H1 (cell line): ENCODE results near the gene KIAA0513. TPM values are rescaled to one million over a fixed set of nuclear protein-coding genes. Genes with fewer than 3 reads are reported as not detected.

ENCODE experiments used
- CTCF ChIA-PET: fragments of 300-600 bp; sonication (Branson Sonifier 250); formaldehyde crosslinking; loops from one replicate; lab custom pipeline; 2021; ENCODE audit not compliant: partially characterized antibody; lab: Charles Lee
- POLR2A ChIA-PET: fragments of 300-600 bp; sonication (Branson Sonifier 250); formaldehyde crosslinking; loops from one replicate; lab custom pipeline; 2021; ENCODE audit warnings: inconsistent platforms; ENCODE audit not compliant: partially characterized antibody; lab: Charles Lee
- DNase-seq, 2 experiments: peaks; one replicate each; pipeline versions ENCODE4 v3.0.0 to v3.0.0-alpha.2; 2010 to 2022; ENCODE audit warnings: low spot score in 2 of 2, low read depth in 1 of 2, mixed read lengths in 1 of 2
- FAIRE-seq: peaks from 2 replicates; lab custom pipeline; 2011; peaks lifted over from hg19 to GRCh38; lab: Jason Lieb, UNC
- H2AFZ ChIP-seq: 2 replicates; pipeline ENCODE4 v1.8.1; 2012; ENCODE audit warnings: low read length, inconsistent platforms
- H2AK5ac ChIP-seq: 2 replicates; pipeline ENCODE4 v1.6.1; 2013; ENCODE audit warnings: low read depth, low read length
- H2BK120ac ChIP-seq: replicated peaks from 2 replicates; pipeline ENCODE3; 2013; ENCODE audit warnings: low read depth, low read length, inconsistent platforms
- H2BK12ac ChIP-seq: 2 replicates; pipeline ENCODE4 v1.6.1; 2013; ENCODE audit warnings: low read depth, low read length
- H2BK15ac ChIP-seq: 2 replicates; pipeline ENCODE4 v1.6.1; 2013; ENCODE audit warnings: low read length
- H2BK20ac ChIP-seq: 2 replicates; pipeline ENCODE4 v1.6.1; 2013; ENCODE audit warnings: low read length
- H2BK5ac ChIP-seq: 2 replicates; pipeline ENCODE4 v1.6.1; 2013; ENCODE audit warnings: low read depth, low read length
- H3K14ac ChIP-seq: 2 replicates; pipeline ENCODE4 v1.6.1; 2013; ENCODE audit warnings: inconsistent platforms; ENCODE audit not compliant: insufficient read length
- H3K18ac ChIP-seq: 2 replicates; pipeline ENCODE4 v1.6.1; 2013; ENCODE audit warnings: low read length; ENCODE audit errors: extremely low read depth
- H3K23ac ChIP-seq: 2 replicates; pipeline ENCODE4 v1.6.1; 2013; ENCODE audit warnings: inconsistent platforms; ENCODE audit not compliant: insufficient read length
- H3K23me2 ChIP-seq: 2 replicates; pipeline ENCODE4 v1.6.1; 2013; ENCODE audit warnings: low read depth, low read length
- H3K27ac ChIP-seq: 2 replicates; pipeline ENCODE4 v1.6.1; 2011; ENCODE audit warnings: low read depth, low read length, inconsistent platforms
- H3K27me3 ChIP-seq, 4 experiments: replicated peaks in 1 of 4; 1 replicate in 1 of 4; 2 replicates in 3 of 4; pipeline versions ENCODE4 v1.6.1 to v1.8.1; 2011 to 2013; ENCODE audit warnings: low read length in 3 of 4, mild to moderate bottlenecking in 3 of 4, inconsistent platforms in 2 of 4, mixed read lengths in 2 of 4, moderate library complexity in 1 of 4; ENCODE audit not compliant: control insufficient read depth in 3 of 4, insufficient read depth in 3 of 4; ENCODE audit errors: extremely low read depth in 1 of 4
- H3K36me3 ChIP-seq, 4 experiments: 2 replicates each; pipeline versions ENCODE4 v1.6.1 to v1.8.1; 2011 to 2013; ENCODE audit warnings: mild to moderate bottlenecking in 4 of 4, low read length in 3 of 4, moderate library complexity in 2 of 4, control low read depth in 1 of 4, inconsistent platforms in 1 of 4; ENCODE audit not compliant: insufficient read depth in 4 of 4, control insufficient read depth in 2 of 4
- H3K4ac ChIP-seq: replicated peaks from 2 replicates; pipeline ENCODE3; 2013; ENCODE audit warnings: low read length, low read depth, mixed read lengths, inconsistent platforms; ENCODE audit not compliant: insufficient read length
- H3K4me1 ChIP-seq, 4 experiments: replicated peaks in 1 of 4; 1 replicate in 1 of 4; 2 replicates in 3 of 4; pipeline versions ENCODE4 v1.6.1 to v1.8.1; 2011 to 2013; ENCODE audit warnings: low read length in 3 of 4, inconsistent platforms in 2 of 4, mixed read lengths in 1 of 4; ENCODE audit not compliant: insufficient read depth in 4 of 4, control insufficient read depth in 3 of 4
- H3K4me2 ChIP-seq, 2 experiments: 2 replicates each; pipeline versions ENCODE4 v1.6.1 to v1.8.1; 2011 to 2013; ENCODE audit warnings: low read depth in 2 of 2, low read length in 2 of 2, control low read depth in 1 of 2, inconsistent platforms in 1 of 2, mild to moderate bottlenecking in 1 of 2; ENCODE audit not compliant: insufficient read depth in 1 of 2
- H3K4me3 ChIP-seq, 4 experiments: fragments of 200-600, 300-600 bp in 1 of 4; sonication (generic), shearing (Covaris generic), sonication (Bioruptor Twin) in 1 of 4; 2 replicates each; pipeline versions ENCODE4 v1.5.1 to v1.8.1; 2011 to 2016; ENCODE audit warnings: low read length in 4 of 4, low read depth in 3 of 4, control low read depth in 2 of 4, inconsistent platforms in 2 of 4, mild to moderate bottlenecking in 2 of 4, mixed read lengths in 1 of 4, moderate library complexity in 1 of 4; ENCODE audit not compliant: insufficient read depth in 2 of 4; ENCODE audit errors: extremely low read depth in 1 of 4
- H3K56ac ChIP-seq: replicated peaks from 2 replicates; pipeline ENCODE3; 2013; ENCODE audit warnings: low read depth, mild to moderate bottlenecking, mixed read lengths, low read length, inconsistent platforms; ENCODE audit not compliant: insufficient read length
- H3K79me1 ChIP-seq: 2 replicates; pipeline ENCODE4 v1.6.1; 2013; ENCODE audit warnings: low read depth, low read length, control low read depth
- H3K79me2 ChIP-seq, 2 experiments: 2 replicates each; pipeline versions ENCODE4 v1.6.1 to v1.8.1; 2012 to 2013; ENCODE audit warnings: low read length in 2 of 2, mild to moderate bottlenecking in 2 of 2, inconsistent platforms in 1 of 2; ENCODE audit not compliant: insufficient read depth in 2 of 2, control insufficient read depth in 1 of 2
- H3K9ac ChIP-seq, 4 experiments: replicated peaks in 1 of 4; 1 replicate in 1 of 4; 2 replicates in 3 of 4; pipeline versions ENCODE4 v1.6.1 to v1.8.1; 2011 to 2013; ENCODE audit warnings: low read depth in 3 of 4, low read length in 3 of 4, control low read depth in 2 of 4, mild to moderate bottlenecking in 2 of 4, moderate library complexity in 2 of 4, inconsistent platforms in 1 of 4; ENCODE audit errors: extremely low read depth in 1 of 4
- H3K9me3 ChIP-seq, 2 experiments: 2 replicates each; pipeline versions ENCODE4 v1.6.1 to v1.8.1; 2012 to 2013; ENCODE audit warnings: mild to moderate bottlenecking in 2 of 2, moderate library complexity in 2 of 2, control low read depth in 1 of 2, inconsistent platforms in 1 of 2, low read depth in 1 of 2, low read length in 1 of 2, mixed read lengths in 1 of 2; ENCODE audit not compliant: insufficient read depth in 2 of 2
- H4K20me1 ChIP-seq, 2 experiments: replicated peaks in 1 of 2; 2 replicates each; pipeline versions ENCODE3 to v1.8.1; 2011 to 2013; ENCODE audit warnings: inconsistent platforms in 2 of 2, low read length in 2 of 2, mild to moderate bottlenecking in 1 of 2; ENCODE audit not compliant: insufficient read depth in 2 of 2, control insufficient read depth in 1 of 2
- H4K5ac ChIP-seq: 2 replicates; pipeline ENCODE4 v1.6.1; 2013; ENCODE audit warnings: low read length, low read depth, mixed read lengths, inconsistent platforms; ENCODE audit not compliant: insufficient read length
- H4K8ac ChIP-seq: 2 replicates; pipeline ENCODE4 v1.8.0; 2013; ENCODE audit warnings: mild to moderate bottlenecking, moderate library complexity, low read length, inconsistent platforms; ENCODE audit not compliant: insufficient read depth; ENCODE audit errors: extremely low read depth
- H4K91ac ChIP-seq: replicated peaks from 2 replicates; pipeline ENCODE3; 2013; ENCODE audit warnings: low read length, mixed read lengths, inconsistent platforms; ENCODE audit not compliant: insufficient read length
- ASH2L ChIP-seq: fragments of 200-600, 300-600 bp; sonication (generic); IDR thresholded peaks from one replicate; pipeline ENCODE4 v1.7.1; 2017; ENCODE audit warnings: low read length
- BCL11A ChIP-seq, 2 experiments: IDR thresholded peaks; one replicate each; pipeline ENCODE4 v1.6.1; 2011; ENCODE audit warnings: low read depth in 2 of 2, low read length in 2 of 2, mild to moderate bottlenecking in 2 of 2
- EZH2 ChIP-seq: fragments of 200-600 bp; sonication (generic); IDR thresholded peaks from 2 replicates; pipeline ENCODE4 v1.7.1; 2012; ENCODE audit warnings: low read depth, mild to moderate bottlenecking, moderate library complexity, low read length, inconsistent platforms; ENCODE audit not compliant: severe bottlenecking
- MAFK ChIP-seq: IDR thresholded peaks from 2 replicates; pipeline ENCODE4 v1.6.1; 2012; ENCODE audit warnings: low read depth, mild to moderate bottlenecking, improper control_type of control experiment, low read length
- PHF8 ChIP-seq: fragments of 200-600 bp; sonication (generic); conservative IDR thresholded peaks from 2 replicates; pipeline ENCODE4 v1.7.1; 2012; ENCODE audit warnings: low read depth, mild to moderate bottlenecking, inconsistent platforms, low read length, moderate library complexity
- RAD21 ChIP-seq, 2 experiments: IDR thresholded peaks in 1 of 2; conservative IDR thresholded peaks in 1 of 2; 2 replicates each; pipeline ENCODE4 v1.6.1; 2011; ENCODE audit warnings: low read depth in 2 of 2, low read length in 2 of 2, improper control_type of control experiment in 1 of 2, inconsistent platforms in 1 of 2, mild to moderate bottlenecking in 1 of 2, moderate library complexity in 1 of 2
- SIN3A ChIP-seq, 2 experiments: IDR thresholded peaks in 1 of 2; conservative IDR thresholded peaks in 1 of 2; 2 replicates each; pipeline ENCODE4 v1.6.1; 2011 to 2012; ENCODE audit warnings: low read length in 2 of 2, improper control_type of control experiment in 1 of 2, low read depth in 1 of 2, mild to moderate bottlenecking in 1 of 2
- SP2 ChIP-seq: IDR thresholded peaks from 2 replicates; pipeline ENCODE4 v1.6.1; 2012; ENCODE audit warnings: mild to moderate bottlenecking, low read length, inconsistent platforms
- SRF ChIP-seq: IDR thresholded peaks from 2 replicates; pipeline ENCODE4 v1.6.1; 2011; ENCODE audit warnings: mild to moderate bottlenecking, low read depth, low read length, moderate library complexity
- SUZ12 ChIP-seq: fragments of 200-600 bp; sonication (generic); IDR thresholded peaks from 2 replicates; pipeline ENCODE4 v1.6.1; 2012; ENCODE audit warnings: mild to moderate bottlenecking, inconsistent platforms, low read length, moderate library complexity, mixed read lengths
- WGBS, 2 experiments: shearing (Covaris generic) in 1 of 2; methylation state at CpG; one replicate each; pipeline versions ENCODE4 v1.1.6 to v1.1.7; 2013 to 2015; ENCODE audit warnings: low lambda C conversion rate in 2 of 2, mixed read lengths in 2 of 2, inconsistent platforms in 1 of 2, low coverage in 1 of 2, missing lambda C conversion rate in 1 of 2; ENCODE audit not compliant: insufficient replicate concordance in 2 of 2, insufficient coverage in 1 of 2, insufficient read length in 1 of 2; ENCODE audit errors: extremely low coverage in 1 of 2, missing lambda C conversion rate in 1 of 2; 5-methylcytosine and 5-hydroxymethylcytosine counted together
- polyA plus RNA-seq, 7 experiments: library from polyadenylated mRNA; depleted of rRNA in 3 of 7; stranded (reverse) in 5 of 7; unstranded in 2 of 7; fragments of >200 nt in 5 of 7; fragments of 200-250 nt in 2 of 7; gene quantifications; 1 replicate in 5 of 7; 2 replicates in 1 of 7; 4 replicates in 1 of 7; pipeline versions ENCODE4 v1.2.1 to v1.2.3, GENCODE V29; 2011 to 2013; ENCODE audit warnings: missing spikeins in 2 of 7, mixed read lengths in 2 of 7
- total RNA-seq: library from RNA; stranded (reverse); fragmentation: NEBNext Ultra II Directional; extraction: Animal tissue kit (Norgen Biotek cat#: 25700); gene quantifications from 2 replicates; pipeline ENCODE4 v1.2.1, GENCODE V29; 2021
- TF ChIP-seq, protein P1 (sequence below): IDR thresholded peaks from 2 replicates; pipeline ENCODE4 v1.6.1; 2011; ENCODE audit warnings: low read depth, mild to moderate bottlenecking, low read length; ENCODE audit not compliant: insufficient read depth

The KIAA0513 gene
- total and polyA plus RNA-seq, 2 of the 8 experiments (the other 6 are each of a cell fraction or from before 2014, with no cell fraction given) = 2.1 to 6.1 TPM

DNA sequence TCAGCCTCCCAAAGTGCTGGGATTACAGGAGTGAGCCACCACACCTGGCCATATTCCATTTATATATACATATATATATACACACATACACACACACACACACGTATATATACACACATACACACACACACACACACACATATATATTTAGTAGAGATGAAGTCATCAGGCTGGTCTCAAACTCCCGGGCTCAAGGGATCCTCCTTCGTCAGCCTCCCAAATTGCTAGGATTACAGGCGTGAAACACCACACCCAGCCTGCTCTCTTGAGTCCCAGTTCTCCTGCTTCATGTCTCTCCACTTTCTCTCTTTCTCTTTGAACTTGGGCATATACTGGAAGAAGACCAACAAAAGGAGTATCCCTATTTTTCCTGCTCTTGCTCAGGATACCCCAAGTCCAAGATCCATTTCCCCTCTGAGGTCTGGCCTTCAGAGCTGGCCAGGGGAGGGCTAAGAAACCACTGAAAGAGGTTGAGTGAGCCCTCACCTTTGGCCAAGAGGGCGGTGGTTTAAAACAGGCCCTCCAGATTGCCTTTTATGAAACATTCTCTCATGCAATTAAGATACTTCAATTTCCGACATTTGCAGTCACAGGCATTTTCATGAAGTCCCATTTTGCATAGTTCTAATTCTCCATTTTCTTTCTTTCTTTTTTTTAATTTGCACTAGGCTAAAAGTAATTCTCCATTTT, 46.8 kb downstream of the KIAA0513 start:
- no peak overlapping the region for H2BK15ac ChIP-seq
- H3K23ac ChIP-seq = no peak overlapping the region
- WGBS, 2 experiments = 87% methylated on average over 6 of the region's 6 CpGs; no CpG with 5 or more reads in 1 of the 2 experiments
- peaks cover 0 to 3% (median 0%) of the 10 kb centered on the region in 4 experiments; a peak in 1 of 8 replicates for H3K36me3 ChIP-seq
- H3K27ac ChIP-seq = no peak overlapping the region
- DNase-seq = no peak
- H2BK120ac ChIP-seq = no peak overlapping the region
- H3K9me3 ChIP-seq = no peaks in the 10 kb centered on the region
- H4K5ac ChIP-seq = no peak overlapping the region
- ChIA-PET CTCF (interaction anchor here (1.0 to 3.1 kb wide), 3 partner anchors 12 to 41 kb away, joined by 3 to 22 read pairs (median 18); no protein-coding TSS in a partner anchor), POLR2A (no interaction called here)
- H3K79me1 ChIP-seq = no peaks in the 10 kb centered on the region
- H2BK12ac ChIP-seq = no peak overlapping the region
- no peak overlapping the region for H2AFZ ChIP-seq
- no peak overlapping the region for H3K14ac ChIP-seq
- no peak overlapping the region for H3K56ac ChIP-seq
- no peak overlapping the region for H3K4me3 ChIP-seq
- no peaks in the 10 kb centered on the region for H3K23me2 ChIP-seq
- no peak overlapping the region for H3K9ac ChIP-seq
- H4K91ac ChIP-seq = no peak overlapping the region
- no peak overlapping the region for H3K4me2 ChIP-seq
- H3K4me1 ChIP-seq = peaks cover 0 to 13% (median 4%) of the 10 kb centered on the region in 4 experiments; a peak in 5 of 7 replicates
- H3K79me2 ChIP-seq = no peaks in the 10 kb centered on the region
- no peak overlapping the region for H2BK20ac ChIP-seq
- no peak overlapping the region for H4K8ac ChIP-seq
- H4K20me1 ChIP-seq = no peaks in the 10 kb centered on the region
- H3K18ac ChIP-seq = no peak overlapping the region
- H3K27me3 ChIP-seq = peaks cover 0 to 20% (median 11%) of the 10 kb centered on the region in 4 experiments; a peak in 4 of 7 replicates
- H2BK5ac ChIP-seq = no peak overlapping the region
- no peak overlapping the region for H3K4ac ChIP-seq
- FAIRE-seq = no peak
- no peak overlapping the region for H2AK5ac ChIP-seq
- TF ChIP-seq PHF8 (no peak), RAD21 (IDR thresholded peaks at IDR 0.05 in 1 of 2, conservative IDR thresholded peaks at IDR 0.05 in 1 of 2; ENCODE audit: low read depth in 2 of 2, low read length in 2 of 2) (no peak), MAFK (no peak), SUZ12 (no peak), SP2 (no peak), BCL11A (IDR thresholded peaks at IDR 0.05; ENCODE audit: low read depth in 2 of 2, low read length in 2 of 2) (no peak), EZH2 (no peak), ASH2L (no peak), SIN3A (conservative IDR thresholded peaks at IDR 0.05 in 1 of 2, IDR thresholded peaks at IDR 0.05 in 1 of 2; ENCODE audit: low read depth in 1 of 2, low read length in 2 of 2) (no peak), SRF (no peak)
- TF ChIP-seq, protein P1, sequence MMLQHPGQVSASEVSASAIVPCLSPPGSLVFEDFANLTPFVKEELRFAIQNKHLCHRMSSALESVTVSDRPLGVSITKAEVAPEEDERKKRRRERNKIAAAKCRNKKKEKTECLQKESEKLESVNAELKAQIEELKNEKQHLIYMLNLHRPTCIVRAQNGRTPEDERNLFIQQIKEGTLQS = no peak
